Activated CD4-positive, alpha-beta T cell treated with anti-CD3 and anti-CD28 coated beads for 48 hours (primary cell): ENCODE results near the gene DOCK11.
"Not testable (repeated sequence)": the region's sequence is repeated elsewhere in the genome, so short reads cannot be mapped to it uniquely, and the experiment has no call there.

ENCODE experiments used
- DNase-seq: peaks from one replicate; pipeline ENCODE4 v3.0.0-alpha.2; 2020

Gene DOCK11

DNA sequence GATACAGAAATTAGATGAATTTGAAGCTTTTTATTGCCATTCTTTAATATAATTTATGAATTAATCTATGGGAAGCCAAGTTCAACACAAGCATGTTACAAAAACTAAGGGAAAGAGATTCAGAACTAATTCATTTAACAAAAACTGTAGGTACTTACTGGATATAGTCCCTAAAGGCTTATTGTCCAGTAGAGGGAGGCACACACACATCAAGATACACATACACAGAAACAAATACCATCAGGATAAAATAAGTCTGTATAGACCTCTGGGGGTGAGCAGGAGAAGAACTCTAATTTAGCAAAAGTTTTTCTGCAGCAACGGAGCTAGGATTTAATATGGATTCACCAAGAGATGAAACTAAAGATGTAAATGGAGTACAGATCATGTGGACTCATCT is 148.8 kb downstream of the DOCK11 start:
- DNase-seq = no peak

DNA sequence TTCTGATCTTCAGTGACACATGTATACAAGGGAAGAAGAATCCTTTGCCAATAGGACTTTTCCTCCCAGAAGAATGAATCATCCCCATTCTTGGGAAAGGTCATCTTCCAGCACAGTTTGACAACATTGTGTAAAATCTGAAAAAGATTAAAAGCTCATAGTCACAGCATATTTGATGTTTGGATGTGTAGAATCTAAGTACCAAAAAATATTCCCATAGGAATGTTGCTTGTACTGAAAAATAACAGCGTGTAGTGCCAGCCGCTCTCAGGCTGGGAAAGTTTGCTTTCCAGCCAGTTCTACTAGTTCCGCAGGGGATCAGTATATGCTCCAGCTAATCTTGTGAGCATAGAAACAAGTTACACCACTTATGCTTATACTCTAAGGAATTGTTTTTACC is 157.1 kb downstream of the DOCK11 start:
- no peak for DNase-seq

DNA sequence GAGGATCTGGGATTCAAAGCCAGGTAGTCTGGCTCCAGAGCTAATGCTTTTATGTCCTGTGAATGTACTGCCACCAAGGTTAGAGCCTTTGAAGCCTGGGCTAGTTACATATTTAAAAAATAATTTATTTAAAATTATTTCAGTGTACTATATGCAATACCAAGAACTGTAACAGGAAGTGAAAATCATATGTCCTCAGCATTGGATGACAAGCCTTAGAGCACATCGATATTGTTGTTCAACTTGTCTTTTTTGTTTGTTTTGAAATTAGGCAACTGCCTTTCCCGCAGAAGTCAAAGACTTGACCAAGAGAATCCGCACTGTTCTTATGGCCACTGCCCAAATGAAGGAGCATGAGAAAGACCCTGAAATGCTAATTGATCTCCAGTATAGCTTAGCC is 158.7 kb downstream of the DOCK11 start:
- DNase-seq = no peak

DNA sequence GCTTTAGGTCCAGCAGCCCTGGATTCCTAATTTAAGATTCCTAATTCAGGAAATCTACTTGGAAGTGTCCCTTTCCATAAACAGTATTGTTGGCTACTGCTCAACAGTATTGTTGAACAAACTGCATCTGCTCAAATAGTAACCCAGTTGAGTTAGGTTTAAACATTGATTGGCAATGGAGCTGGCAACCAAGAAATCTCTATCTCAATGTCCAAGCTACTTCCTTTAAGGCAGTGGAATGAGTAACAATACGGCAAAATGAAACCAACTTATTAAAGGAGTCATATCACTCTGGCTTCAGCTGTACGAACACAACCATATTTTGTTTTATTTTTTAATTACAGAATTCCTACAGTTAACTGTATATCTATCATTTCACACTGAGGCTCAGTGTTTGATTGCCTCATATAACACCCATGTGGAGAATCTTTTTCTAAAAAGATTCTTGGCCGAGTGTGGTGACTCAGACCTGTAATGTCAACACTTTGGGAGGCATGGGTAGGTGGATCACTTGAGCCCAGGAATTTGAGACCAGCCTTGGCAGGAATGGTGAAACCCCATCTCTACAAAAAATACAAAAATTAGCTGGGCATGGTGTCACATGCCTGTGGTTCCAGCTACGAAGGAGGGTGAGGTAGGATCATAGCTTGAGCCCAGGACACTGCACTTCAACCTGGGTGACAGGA is 160.1 kb downstream of the DOCK11 start:
- DNase-seq = no peak

DNA sequence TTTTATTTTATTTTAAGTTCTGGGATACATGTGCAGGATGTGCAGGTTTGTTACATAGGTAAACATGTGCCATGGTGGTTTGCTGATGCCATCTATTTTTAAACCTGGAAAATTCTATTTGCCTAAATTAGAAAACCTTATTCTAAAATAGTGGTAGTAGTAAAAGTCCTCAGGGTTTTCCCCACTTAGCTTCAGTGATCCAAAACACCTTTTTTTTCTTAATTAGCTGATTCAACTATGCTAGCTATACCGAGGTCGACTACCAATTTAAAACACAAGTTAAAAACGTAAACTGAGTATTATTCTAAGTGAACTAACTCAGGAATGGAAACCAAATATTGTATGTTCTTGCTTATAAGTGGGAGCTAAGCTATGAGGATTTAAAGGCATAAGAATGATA is 161.8 kb downstream of the DOCK11 start:
- no peak for DNase-seq

DNA sequence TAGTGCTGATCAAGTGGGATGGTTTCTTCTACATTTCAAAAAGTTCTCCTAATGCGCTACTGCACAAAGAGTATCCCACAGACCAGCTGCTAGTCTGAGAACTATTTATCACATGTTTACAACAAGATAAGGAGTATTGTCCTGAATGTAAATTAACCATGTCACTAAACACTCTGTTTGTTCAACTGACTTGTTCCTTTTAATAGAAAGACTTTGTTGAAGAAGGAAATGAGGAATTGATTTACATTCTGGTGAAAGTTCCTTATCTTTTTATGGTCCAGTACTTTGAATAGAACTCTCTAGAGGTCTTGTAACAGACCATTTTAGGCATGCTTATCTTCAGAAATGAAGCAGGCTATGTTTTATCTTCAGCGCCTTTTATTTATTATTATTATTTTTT is 164.5 kb downstream of the DOCK11 start:
- DNase-seq = no peak

DNA sequence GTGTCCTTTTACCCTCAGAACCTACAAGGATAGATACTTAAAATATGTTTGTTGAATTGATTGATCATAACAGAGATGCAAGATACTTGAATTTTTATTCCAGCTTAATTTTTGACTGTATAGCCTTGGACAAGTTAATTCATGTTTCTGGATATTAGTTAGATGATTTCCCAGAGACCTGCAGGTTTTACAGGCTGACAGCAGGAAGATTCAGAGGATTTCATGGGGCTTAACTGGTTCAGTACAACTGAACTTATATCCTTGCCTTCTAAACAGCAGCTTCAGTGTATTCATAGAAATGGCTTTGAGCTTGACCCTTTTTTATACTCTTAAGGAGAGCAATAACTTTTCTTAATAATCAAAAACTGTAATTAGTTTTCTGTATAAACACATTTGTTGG is 169.6 kb downstream of the DOCK11 start:
- DNase-seq = no peak

DNA sequence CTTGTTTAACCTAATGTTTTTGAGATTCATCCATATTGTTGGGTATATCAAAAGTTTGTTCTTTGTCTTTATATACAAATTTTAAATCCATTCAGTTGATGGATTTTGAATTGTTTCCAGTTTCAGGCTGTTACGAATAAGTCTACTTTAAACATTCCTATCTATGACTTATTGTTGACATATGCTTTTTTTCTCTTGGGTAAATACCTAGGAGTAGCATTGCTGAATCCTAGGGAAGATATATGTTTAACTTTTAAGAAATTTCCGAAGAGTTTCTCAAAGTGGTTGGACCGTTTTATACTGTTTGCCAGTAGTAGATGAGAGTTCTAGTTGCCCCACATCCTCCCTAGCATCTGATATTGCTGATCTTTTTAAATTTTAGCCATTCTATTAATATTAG is 170.9 kb downstream of the DOCK11 start:
- DNase-seq = no peak

DNA sequence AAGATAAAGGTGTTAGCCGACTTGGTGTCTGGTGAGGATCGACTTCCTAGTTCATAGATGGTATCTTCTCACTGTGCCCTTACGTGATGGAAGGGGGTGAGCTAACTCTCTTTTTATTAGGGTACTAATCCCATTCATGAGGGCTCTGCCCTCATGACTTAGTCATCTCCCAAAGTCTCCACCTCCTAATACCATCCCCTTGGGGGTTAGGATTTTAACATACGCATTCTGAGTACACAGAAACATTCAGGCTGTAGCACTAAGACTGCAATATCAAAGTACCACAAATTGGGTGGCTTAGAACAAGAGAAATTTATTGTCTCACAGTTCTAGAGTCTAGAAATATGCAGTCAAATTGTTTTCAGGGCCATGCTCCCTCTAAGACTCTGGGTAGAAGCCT is 173.8 kb downstream of the DOCK11 start:
- DNase-seq = no peak

DNA sequence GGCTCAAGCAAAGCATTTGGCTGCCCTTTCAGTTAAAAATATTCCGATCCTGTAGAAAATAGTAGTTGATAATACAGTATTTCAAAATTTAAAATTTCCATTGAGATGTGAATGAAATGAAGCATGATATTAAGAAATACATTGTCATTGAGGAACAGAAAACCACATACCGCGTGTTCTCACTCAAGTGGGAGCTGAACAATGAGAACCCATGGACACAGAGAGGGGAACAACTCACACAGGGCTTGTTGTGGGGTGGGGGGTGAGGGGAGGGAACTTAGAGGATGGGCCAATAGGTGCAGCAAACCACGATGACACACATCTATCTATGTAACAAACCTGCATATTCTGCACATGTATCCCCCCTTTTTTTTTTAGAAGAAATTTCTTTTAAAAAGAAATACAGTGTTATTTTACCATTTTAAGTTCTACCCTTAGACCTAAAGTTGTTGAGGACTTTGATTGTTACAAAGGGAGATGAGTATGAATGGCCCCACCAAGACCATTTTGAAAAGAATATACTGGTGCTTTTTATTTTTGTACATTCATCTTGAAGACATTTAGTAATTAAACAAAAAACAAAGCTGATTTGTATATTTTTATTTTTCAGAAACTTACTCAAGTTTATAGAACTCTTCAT is 179.8 kb downstream of the DOCK11 start:
- no peak for DNase-seq

DNA sequence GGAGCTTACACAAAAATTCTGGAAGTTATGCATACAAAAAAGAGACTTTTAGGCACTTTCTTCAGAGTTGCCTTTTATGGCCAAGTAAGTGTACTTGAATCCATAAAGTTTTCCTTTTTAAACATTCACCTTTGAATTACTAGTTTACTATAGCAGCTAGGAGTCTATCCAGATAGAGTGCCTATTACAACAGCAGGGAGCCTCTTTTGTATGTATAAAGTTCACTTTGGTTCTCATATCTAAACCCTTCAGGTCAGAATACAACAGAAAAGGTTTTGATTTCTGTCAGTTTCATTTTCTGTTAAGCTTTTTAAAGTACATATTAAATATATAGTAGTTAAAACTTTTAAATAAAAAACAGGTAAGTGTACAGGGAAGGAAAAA is 180.3 kb downstream of the DOCK11 start:
- DNase-seq = no peak

DNA sequence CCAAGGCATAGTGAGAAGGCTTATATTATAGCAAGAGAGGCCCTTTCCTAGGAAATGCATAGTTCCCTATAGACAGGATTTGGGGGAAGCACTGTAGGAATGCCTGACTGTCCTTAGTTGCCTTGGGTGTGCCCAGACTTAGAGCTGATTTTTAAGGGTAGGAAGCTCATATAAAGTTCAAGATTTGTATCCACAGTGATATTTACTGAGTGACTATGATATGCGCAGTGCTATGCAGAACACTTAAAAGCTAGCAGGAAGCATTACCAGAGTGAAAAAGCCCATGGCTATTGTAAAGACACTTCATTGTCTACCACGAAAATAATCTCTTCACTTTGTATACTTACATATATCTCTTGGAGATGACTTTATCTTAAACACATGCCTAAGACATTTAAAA is 181.7 kb downstream of the DOCK11 start:
- DNase-seq = no peak

DNA sequence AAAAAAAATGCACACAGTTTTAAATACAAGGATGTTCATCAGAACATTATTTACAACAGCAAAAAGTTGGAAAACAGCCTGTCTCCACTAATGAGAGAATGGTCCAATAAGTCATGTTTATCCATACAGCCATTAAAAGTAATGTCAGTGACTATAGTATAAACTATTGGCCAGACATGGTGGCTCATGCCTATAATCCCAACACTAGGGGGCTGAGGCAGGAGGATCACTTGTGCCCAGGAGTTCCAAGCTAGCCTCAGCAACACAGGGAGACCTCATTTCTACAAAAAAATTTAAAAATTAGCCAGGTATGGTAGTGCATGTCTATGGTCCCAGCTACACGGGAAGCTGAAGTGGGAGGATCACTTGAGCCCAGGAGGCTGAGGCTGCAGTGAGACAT is 183.7 kb downstream of the DOCK11 start:
- DNase-seq = no peak

DNA sequence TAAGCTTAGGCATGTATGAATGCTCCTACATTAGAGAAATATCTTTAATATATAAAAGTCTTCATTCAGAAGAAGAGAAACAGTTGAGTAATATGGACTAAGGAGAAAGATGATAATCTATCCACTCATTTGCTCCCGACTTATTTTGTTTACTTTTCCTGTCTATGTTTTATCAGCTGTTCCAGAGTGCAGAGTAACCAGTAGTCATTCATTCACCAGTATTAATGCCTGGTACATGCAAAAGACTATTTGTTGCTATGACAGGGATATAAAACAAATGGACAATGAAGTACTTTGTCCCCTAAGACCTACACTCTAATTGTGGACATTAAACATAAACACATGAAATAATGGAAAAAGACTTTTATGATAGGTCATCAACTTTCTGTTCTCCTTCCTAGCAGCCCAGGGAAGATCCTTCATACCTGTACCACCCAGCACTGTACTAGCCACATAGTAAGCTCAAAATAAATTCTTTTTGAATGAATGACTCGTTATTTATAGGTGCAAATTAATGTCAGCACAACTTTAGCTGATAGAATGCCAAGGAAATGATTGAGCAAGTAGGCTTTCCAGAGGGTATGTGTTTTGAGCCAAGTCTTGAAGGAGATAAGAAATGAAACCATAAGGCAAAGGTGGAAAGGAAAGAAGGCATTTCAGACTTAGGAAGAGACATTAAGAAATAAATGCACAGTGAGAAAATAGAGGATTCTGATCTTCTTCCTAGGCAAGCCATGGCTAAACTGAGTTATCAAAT is 186.8 kb downstream of the DOCK11 start:
- DNase-seq = no peak

DNA sequence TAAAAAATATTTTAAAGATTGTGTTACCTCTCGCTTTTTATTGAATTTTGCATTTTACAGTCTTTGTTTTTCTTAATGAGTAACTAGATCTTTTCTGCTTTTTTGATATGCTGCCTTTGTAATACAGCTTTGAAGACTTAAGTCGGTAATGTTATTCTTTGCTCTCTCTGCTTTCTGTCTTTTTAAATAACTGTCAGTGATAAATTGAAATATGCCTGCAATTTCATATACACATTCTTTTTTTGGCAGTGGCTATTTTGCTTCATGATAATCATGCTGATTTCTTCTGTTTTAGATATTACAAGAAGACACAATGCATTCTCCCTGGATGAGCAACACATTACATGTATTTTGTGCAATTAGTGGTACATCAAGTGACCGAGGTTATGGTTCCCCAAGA is 189.8 kb downstream of the DOCK11 start:
- no peak for DNase-seq

DNA sequence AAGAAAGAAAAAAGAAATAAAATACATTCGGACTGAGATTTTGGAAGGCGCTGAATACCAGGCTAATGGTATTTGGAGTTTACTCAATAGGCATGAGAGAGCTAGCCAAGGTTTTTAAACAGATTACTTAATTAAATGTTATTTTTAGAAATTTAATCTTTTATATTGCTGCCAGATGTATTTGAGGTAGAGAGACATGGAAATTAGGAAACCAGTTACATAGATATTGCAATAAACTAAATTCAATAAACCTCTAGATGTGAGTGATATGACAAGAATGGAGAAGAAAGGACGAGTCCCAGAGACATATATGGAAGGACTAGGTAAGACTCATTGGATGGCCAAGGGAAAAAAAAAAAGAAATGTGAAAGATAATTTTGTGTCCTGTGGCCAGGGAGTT is 193.3 kb downstream of the DOCK11 start:
- DNase-seq = no peak

DNA sequence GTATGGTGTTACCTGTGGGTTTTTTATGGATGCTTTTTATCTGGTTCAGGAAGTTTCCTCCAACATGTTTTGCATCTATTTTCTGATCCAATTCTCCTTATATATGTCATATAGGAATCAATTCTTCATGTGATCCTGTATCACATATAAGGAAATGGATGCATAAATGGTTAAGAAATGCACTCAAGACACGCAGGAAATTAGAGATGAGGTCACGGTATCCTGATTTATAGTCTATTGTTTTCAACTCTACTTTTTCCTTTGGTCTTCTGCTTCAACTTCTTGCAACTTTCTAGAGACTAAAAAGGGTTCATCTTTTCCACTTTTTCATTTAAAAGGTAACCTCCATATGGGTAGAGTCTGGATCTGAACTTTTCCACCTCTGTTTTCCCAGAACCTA is 198.2 kb downstream of the DOCK11 start:
- DNase-seq = no peak

DNA sequence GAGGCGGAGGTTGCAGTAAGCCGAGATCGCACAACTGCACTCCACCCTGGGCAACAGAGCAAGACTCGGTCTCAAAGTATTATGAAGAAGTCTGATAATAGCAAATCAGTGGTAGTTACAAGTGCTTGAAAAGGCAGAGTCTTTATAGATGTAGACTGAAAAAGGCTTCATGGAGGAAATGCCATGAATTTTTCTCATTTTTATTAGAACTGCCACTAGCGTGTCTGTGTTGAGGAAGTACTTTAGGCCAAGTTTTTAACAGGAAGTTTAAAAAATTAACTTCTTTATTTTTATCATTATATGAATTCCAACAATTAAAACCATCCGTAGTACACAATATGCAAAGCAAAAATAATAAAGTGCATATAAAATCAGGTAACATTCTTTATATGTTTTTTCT is 199.0 kb downstream of the DOCK11 start:
- DNase-seq = no peak

DNA sequence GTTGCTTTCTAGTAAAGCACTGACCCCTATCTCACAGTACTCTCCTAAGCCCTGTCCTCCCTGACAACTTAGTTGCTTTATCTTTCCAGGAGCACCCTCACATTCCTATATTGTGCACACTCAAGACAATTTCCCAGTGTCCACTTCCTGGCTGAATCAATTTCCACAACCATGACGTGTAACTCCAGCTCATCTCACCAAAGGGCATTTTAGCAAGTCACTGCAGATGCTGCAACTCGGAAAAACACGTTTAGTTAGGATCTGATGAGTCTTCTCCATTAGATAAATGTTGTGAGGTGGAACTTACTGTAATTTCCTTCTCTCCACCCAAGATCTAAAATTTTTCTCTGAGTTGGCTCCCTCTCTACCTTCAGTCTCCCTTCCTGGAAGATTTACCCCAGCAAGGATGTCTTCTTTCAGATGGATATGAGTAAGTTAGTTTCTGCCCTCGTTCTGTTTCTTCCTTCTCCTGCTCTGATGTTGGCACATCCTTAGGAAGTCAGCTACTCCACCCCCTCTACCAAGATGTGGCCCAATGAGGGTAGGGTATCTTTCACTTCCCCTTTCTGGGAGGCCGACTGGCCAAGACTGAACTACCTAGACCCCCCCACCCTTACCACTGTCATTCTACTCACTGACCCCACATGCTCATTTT is 203.0 kb downstream of the DOCK11 start:
- no peak for DNase-seq

DNA sequence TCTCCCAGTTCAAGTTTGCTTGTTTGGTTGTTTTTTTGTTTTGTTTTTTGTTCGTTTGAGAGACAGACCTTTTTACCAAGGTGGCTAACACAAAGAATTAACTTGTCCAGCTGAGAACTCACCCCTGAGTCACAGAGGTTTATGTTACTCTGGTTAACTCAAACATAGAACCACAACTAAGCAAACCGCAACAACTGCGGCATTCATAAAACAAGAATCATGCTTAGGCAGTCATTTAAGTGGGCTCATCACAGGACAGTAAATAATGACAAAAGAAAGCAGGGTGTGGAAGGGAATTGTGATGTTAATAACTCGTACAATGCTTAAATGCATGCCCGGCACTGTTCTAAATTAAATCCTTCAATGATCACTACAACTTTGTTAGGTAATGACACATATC is 207.1 kb downstream of the DOCK11 start:
- no peak for DNase-seq

DNA sequence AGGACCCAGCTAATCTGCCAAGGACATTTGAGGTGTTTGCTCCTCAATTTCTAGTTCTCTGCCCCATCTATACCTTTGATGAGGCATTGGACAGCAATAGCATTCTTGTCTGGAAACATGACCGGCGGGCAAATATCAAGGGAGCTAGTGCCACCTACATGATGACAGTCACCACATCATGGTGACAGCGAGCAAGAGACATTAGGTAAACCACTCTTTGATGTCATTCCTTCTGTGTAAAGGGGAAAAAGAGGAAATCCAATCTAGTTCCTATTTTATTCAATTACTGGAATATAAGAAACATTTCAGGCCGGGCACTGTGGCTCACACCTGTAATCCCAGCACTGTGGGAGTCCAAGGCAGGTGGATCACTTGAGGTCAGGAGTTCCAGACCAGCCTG is 211.1 kb downstream of the DOCK11 start:
- no peak for DNase-seq

DNA sequence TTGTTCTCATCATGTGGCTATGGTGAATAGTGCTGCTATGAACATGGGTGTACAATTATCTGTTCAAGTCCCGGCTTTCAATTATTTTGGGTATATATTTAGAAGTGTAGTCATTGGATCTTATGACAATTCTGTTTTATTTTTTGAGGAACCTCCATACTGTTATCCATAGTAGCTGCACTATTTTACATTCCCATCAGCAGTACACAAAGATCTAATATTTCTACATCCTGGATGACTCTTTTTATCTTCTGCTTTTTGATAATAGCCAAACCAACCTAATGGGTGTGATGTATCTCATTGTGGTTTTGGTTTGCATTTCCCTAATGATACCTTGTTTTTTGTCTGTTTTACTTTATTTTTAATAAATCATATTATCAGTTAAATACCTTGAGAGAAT is 218.9 kb downstream of the DOCK11 start:
- no peak for DNase-seq

DNA sequence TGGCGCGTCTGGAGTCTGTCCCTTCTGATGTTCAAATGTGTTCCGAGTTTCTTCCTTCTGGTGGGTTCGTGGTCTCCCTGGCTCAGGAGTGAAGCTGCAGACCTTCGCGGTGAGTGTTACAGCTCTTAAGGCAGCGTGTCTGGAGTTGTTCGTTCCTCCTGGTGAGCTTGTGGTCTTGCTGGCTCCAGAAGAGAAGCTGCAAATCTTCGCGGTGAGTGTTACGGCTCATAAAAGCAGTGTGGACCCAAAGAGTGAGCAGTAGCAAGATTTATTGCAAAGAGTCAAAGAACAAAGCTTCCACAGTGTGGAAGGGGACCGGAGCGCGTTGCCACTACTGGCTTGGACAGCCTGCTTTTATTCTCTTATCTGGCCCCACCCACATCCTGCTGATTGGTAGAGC is 220.3 kb downstream of the DOCK11 start:
- not testable (repeated sequence) for DNase-seq

DNA sequence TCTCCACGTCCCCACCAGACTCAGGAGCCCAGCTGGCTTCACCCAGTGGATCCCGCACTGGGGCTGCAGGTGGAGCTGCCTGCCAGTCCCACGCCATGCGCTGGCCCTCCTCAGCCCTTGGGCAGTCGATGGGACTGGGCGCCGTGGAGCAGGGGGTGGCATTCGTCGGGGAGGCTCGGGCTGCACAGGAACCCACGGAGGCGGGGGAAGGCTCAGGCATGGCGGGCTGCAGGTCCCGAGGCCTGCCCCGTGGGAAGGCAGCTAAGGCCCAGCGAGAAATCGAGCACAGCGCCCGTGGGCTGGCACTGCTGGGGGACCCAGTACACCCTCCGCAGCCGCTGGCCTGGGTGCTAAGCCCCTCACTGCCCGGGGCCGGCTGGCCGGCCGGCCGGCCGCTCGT is 221.2 kb downstream of the DOCK11 start:
- DNase-seq = not testable (repeated sequence)
